Ovary (tissue), 3 donors: ENCODE results near the gene DNM1.

Experiments
- CTCF ChIP-seq, 3 donors: fragments of 450-650 bp in 2 of 3; fragments of 200-600 bp in 1 of 3; IDR thresholded peaks; one replicate each; pipeline versions ENCODE4 v1.5.1 to v1.8.0; 2016 to 2022; ENCODE audit warnings: antibody characterized with exemption in 3 of 3, mild to moderate bottlenecking in 1 of 3
- POLR2A ChIP-seq: fragments of 450-650 bp; IDR thresholded peaks from one replicate; pipeline ENCODE4 v1.6.1; 2017; ENCODE audit warnings: antibody characterized with exemption, mild to moderate bottlenecking, moderate library complexity
- donor health status: DM: no; HTN: no; CAD: no.

- no peak for TF ChIP-seq CTCF (IDR thresholded peaks at IDR 0.05)
- TF ChIP-seq POLR2A, result no peak
Observed at GRCh38 chr9:128187361-128187760, 15.8 kb upstream of the DNM1 start.
